ENCODE data around the gene MTIF3.

MTIF3 gene

GRCh38 chr13:27388241-27388640 is 62.1 kb downstream of the MTIF3 start:
- H3K9me3 ChIP-seq (ENCODE audit: insufficient read depth, low read length, severe bottlenecking): no peaks in the 10 kb centered on the region
- ATAC-seq (ENCODE audit: insufficient read depth, low read depth): no peak
- H3K4me1 ChIP-seq (ENCODE audit: insufficient read depth, low read length): no peaks in the 10 kb centered on the region
- peaks cover 4% of the 10 kb centered on the region for H3K27me3 ChIP-seq (ENCODE audit: insufficient read depth, low read length, poor library complexity)
- H3K4me2 ChIP-seq (ENCODE audit: insufficient read depth, low read length): no peak overlapping the region
- no peak overlapping the region for H3K4me3 ChIP-seq (ENCODE audit: low read depth in 1 of 2, low read length in 2 of 2)
- H3K9ac ChIP-seq (ENCODE audit: low read depth, low read length): no peak overlapping the region
- no peaks in the 10 kb centered on the region for H4K20me1 ChIP-seq (ENCODE audit: insufficient read depth, low read length)
- H3K27ac ChIP-seq (ENCODE audit: low read length): no peak overlapping the region
- DNase-seq: no peak
- H3K79me2 ChIP-seq (ENCODE audit: insufficient read depth, low read length): no peaks in the 10 kb centered on the region
- no peaks in the 10 kb centered on the region for H3K36me3 ChIP-seq (ENCODE audit: insufficient read depth, low read length)
- H2AFZ ChIP-seq (ENCODE audit: low read depth, low read length): no peak overlapping the region
- TF ChIP-seq EZH2 (IDR thresholded peaks at IDR 0.05; ENCODE audit: borderline replicate concordance, low read depth, low read length, severe bottlenecking): no peak
- TF ChIP-seq, protein P1, sequence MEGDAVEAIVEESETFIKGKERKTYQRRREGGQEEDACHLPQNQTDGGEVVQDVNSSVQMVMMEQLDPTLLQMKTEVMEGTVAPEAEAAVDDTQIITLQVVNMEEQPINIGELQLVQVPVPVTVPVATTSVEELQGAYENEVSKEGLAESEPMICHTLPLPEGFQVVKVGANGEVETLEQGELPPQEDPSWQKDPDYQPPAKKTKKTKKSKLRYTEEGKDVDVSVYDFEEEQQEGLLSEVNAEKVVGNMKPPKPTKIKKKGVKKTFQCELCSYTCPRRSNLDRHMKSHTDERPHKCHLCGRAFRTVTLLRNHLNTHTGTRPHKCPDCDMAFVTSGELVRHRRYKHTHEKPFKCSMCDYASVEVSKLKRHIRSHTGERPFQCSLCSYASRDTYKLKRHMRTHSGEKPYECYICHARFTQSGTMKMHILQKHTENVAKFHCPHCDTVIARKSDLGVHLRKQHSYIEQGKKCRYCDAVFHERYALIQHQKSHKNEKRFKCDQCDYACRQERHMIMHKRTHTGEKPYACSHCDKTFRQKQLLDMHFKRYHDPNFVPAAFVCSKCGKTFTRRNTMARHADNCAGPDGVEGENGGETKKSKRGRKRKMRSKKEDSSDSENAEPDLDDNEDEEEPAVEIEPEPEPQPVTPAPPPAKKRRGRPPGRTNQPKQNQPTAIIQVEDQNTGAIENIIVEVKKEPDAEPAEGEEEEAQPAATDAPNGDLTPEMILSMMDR (IDR thresholded peaks at IDR 0.05; ENCODE audit: borderline replicate concordance, extremely low read depth, low read length, poor library complexity, severe bottlenecking): no peak
